HG03039 (cell line): ENCODE data around the gene XDH.

Experiments used
- ATAC-seq: cut with Tn5 transposase; IDR thresholded peaks from one replicate; pipeline ENCODE4 v1.9.1; 2021; ENCODE audit warnings: mild to moderate bottlenecking, moderate library complexity; ENCODE audit not compliant: unreplicated experiment

Gene XDH

GRCh38 chr2:31366733-31367132, 47.8 kb downstream of the XDH start:
- ATAC-seq: no peak

GRCh38 chr2:31365834-31366505, 48.6 kb downstream of the XDH start:
- no peak for ATAC-seq

GRCh38 chr2:31365348-31365747, 49.2 kb downstream of the XDH start:
- ATAC-seq: no peak

GRCh38 chr2:31363956-31364750, 50.4 kb downstream of the XDH start:
- ATAC-seq: no peak

GRCh38 chr2:31362581-31362980, 52.0 kb downstream of the XDH start:
- ATAC-seq: no peak

GRCh38 chr2:31359229-31359628, 55.3 kb downstream of the XDH start:
- no peak for ATAC-seq

- ATAC-seq: no peak
Observed at GRCh38 chr2:31354837-31355236, 59.7 kb downstream of the XDH start.

- ATAC-seq: no peak
Observed at GRCh38 chr2:31353179-31353578, 61.4 kb downstream of the XDH start.

GRCh38 chr2:31349684-31350083, 64.9 kb downstream of the XDH start:
- ATAC-seq: no peak

- no peak for ATAC-seq
Observed at GRCh38 chr2:31349160-31349559, 65.4 kb downstream of the XDH start.

- no peak for ATAC-seq
Observed at GRCh38 chr2:31348618-31349017, 65.9 kb downstream of the XDH start.

- no peak for ATAC-seq
Observed at GRCh38 chr2:31347750-31348149, 66.8 kb downstream of the XDH start.

GRCh38 chr2:31347319-31347718, 67.2 kb downstream of the XDH start:
- ATAC-seq: no peak

GRCh38 chr2:31344447-31344846, 70.1 kb downstream of the XDH start:
- ATAC-seq: no peak

- no peak for ATAC-seq
Observed at GRCh38 chr2:31341351-31341750, 73.2 kb downstream of the XDH start.

GRCh38 chr2:31339696-31340095, 74.8 kb downstream of the XDH start:
- no peak for ATAC-seq

- ATAC-seq: no peak
Observed at GRCh38 chr2:31337860-31338259, 76.7 kb downstream of the XDH start.

- ATAC-seq: no peak
Observed at GRCh38 chr2:31337197-31337596, 77.3 kb downstream of the XDH start.

GRCh38 chr2:31335921-31336585, 78.5 kb downstream of the XDH start:
- no peak for ATAC-seq

GRCh38 chr2:31334311-31335026, 80.1 kb downstream of the XDH start:
- ATAC-seq: no peak

GRCh38 chr2:31333527-31334183, 80.9 kb downstream of the XDH start:
- ATAC-seq: peak; percentile 72
